NCI-H510A (cell line): ENCODE measurements around the gene S1PR3.
"Not testable (repeated sequence)": the region's sequence is repeated elsewhere in the genome, so short reads cannot be mapped to it uniquely, and the experiment has no call there.

Experiments
- DNase-seq: peaks from one replicate; lab custom pipeline; 2025; lab: John Stamatoyannopoulos, UW

S1PR3 gene

GRCh38 chr9:88991066-88992034, at the start of gene S1PR3:
Gene S1PR3, plus strand, starts transcription at chr9:88991468. Its CDS starts 9,733 bp downstream, at chr9:89001201.
- DNase-seq, result no peak

- not testable (repeated sequence) for DNase-seq
Measured at GRCh38 chr9:88941586-88941985, 49.7 kb upstream of the S1PR3 start.

- DNase-seq, result no peak
Measured at GRCh38 chr9:88942411-88942810, 48.9 kb upstream of the S1PR3 start.

GRCh38 chr9:88945636-88946333, 45.5 kb upstream of the S1PR3 start:
- no peak for DNase-seq

GRCh38 chr9:88947581-88948573, 43.4 kb upstream of the S1PR3 start:
- no peak for DNase-seq

- DNase-seq, result no peak
Measured at GRCh38 chr9:88949425-88949824, 41.8 kb upstream of the S1PR3 start.

- no peak for DNase-seq
Measured at GRCh38 chr9:88949961-88950340, 41.3 kb upstream of the S1PR3 start.

GRCh38 chr9:88950341-88951154, 40.7 kb upstream of the S1PR3 start:
- DNase-seq, result no peak

- no peak for DNase-seq
Measured at GRCh38 chr9:88951155-88951542, 40.1 kb upstream of the S1PR3 start.

- no peak for DNase-seq
Measured at GRCh38 chr9:88952086-88952615, 39.1 kb upstream of the S1PR3 start.

- DNase-seq, result no peak
Measured at GRCh38 chr9:88952976-88953375, 38.3 kb upstream of the S1PR3 start.

- DNase-seq, result no peak
Measured at GRCh38 chr9:88953381-88954029, 37.8 kb upstream of the S1PR3 start.

GRCh38 chr9:88954066-88954465, 37.2 kb upstream of the S1PR3 start:
- no peak for DNase-seq

GRCh38 chr9:88957526-88957925, 33.7 kb upstream of the S1PR3 start:
- DNase-seq, result no peak

GRCh38 chr9:88959727-88960469, 31.4 kb upstream of the S1PR3 start:
- no peak for DNase-seq

GRCh38 chr9:88960632-88961031, 30.6 kb upstream of the S1PR3 start:
- DNase-seq, result no peak

GRCh38 chr9:88965473-88965872, 25.8 kb upstream of the S1PR3 start:
- no peak for DNase-seq

GRCh38 chr9:88966894-88967676, 24.2 kb upstream of the S1PR3 start:
- no peak for DNase-seq

- no peak for DNase-seq
Measured at GRCh38 chr9:88968799-88969198, 22.5 kb upstream of the S1PR3 start.
